Duodenal mucosa (tissue), 2 donors: ENCODE measurements around the gene COG2.

Experiments
- H3K27ac ChIP-seq: one replicate; pipeline ENCODE4 v1.7.0; 2013; ENCODE audit warnings: low read depth, low read length
- H3K27me3 ChIP-seq, 2 donors: one replicate each; pipeline ENCODE4 v1.7.0; 2013; ENCODE audit warnings: low read length in 2 of 2, control low read depth in 1 of 2; ENCODE audit not compliant: insufficient read depth in 2 of 2, control insufficient read depth in 1 of 2
- H3K36me3 ChIP-seq, 2 donors: one replicate each; pipeline ENCODE4 v1.7.0; 2013; ENCODE audit warnings: low read length in 2 of 2, control low read depth in 1 of 2; ENCODE audit not compliant: insufficient read depth in 2 of 2, control insufficient read depth in 1 of 2
- H3K4me1 ChIP-seq, 2 donors: one replicate each; pipeline ENCODE4 v1.7.0; 2013; ENCODE audit warnings: low read length in 2 of 2, control low read depth in 1 of 2; ENCODE audit not compliant: insufficient read depth in 2 of 2, control insufficient read depth in 1 of 2
- H3K4me3 ChIP-seq, 2 donors: one replicate each; pipeline ENCODE4 v1.7.0; 2013; ENCODE audit warnings: low read length in 2 of 2, low read depth in 1 of 2
- H3K9ac ChIP-seq, 2 donors: one replicate each; pipeline ENCODE4 v1.7.0; 2013; ENCODE audit warnings: low read length in 2 of 2, low read depth in 1 of 2
- H3K9me3 ChIP-seq, 2 donors: one replicate each; pipeline ENCODE4 v1.7.0; 2013; ENCODE audit warnings: low read length in 2 of 2, control low read depth in 1 of 2; ENCODE audit not compliant: control insufficient read depth in 1 of 2

Gene COG2

GRCh38 chr1:230703679-230704385 lies 61.6 kb downstream of the COG2 start:
- no peaks in the 10 kb centered on the region for H3K27me3 ChIP-seq
- no peaks in the 10 kb centered on the region for H3K9me3 ChIP-seq
- no peaks in the 10 kb centered on the region for H3K36me3 ChIP-seq
- no peak overlapping the region for H3K27ac ChIP-seq
- H3K4me1 ChIP-seq = peaks cover 7 to 9% of the 10 kb centered on the region in 2 donors
- no peak overlapping the region for H3K4me3 ChIP-seq
- no peak overlapping the region for H3K9ac ChIP-seq

- Histone ChIP-seq H3K27me3 (no peaks in the 10 kb centered on the region), H3K4me3 (no peak overlapping the region), H3K9me3 (no peaks in the 10 kb centered on the region), H3K36me3 (no peaks in the 10 kb centered on the region), H3K9ac (no peak overlapping the region), H3K4me1 (peaks cover 10 to 12% of the 10 kb centered on the region in 2 donors), H3K27ac (no peak overlapping the region)
Observed at GRCh38 chr1:230704830-230705229, 62.5 kb downstream of the COG2 start.

- H3K4me1 ChIP-seq = peaks cover 10 to 12% of the 10 kb centered on the region in 2 donors
- no peak overlapping the region for H3K9ac ChIP-seq
- no peak overlapping the region for H3K4me3 ChIP-seq
- no peaks in the 10 kb centered on the region for H3K27me3 ChIP-seq
- no peaks in the 10 kb centered on the region for H3K9me3 ChIP-seq
- no peak overlapping the region for H3K27ac ChIP-seq
- no peaks in the 10 kb centered on the region for H3K36me3 ChIP-seq
Observed at GRCh38 chr1:230705289-230706019, 63.2 kb downstream of the COG2 start.

GRCh38 chr1:230706020-230706699 lies 63.9 kb downstream of the COG2 start:
- no peaks in the 10 kb centered on the region for H3K36me3 ChIP-seq
- H3K4me1 ChIP-seq = peaks cover 10 to 12% of the 10 kb centered on the region in 2 donors
- no peak overlapping the region for H3K27ac ChIP-seq
- H3K4me3 ChIP-seq = no peak overlapping the region
- H3K9me3 ChIP-seq = no peaks in the 10 kb centered on the region
- no peak overlapping the region for H3K9ac ChIP-seq
- H3K27me3 ChIP-seq = no peaks in the 10 kb centered on the region

GRCh38 chr1:230706887-230707731 lies 64.8 kb downstream of the COG2 start:
- Histone ChIP-seq H3K27me3 (no peaks in the 10 kb centered on the region), H3K36me3 (no peaks in the 10 kb centered on the region), H3K9me3 (no peaks in the 10 kb centered on the region), H3K27ac (no peak overlapping the region), H3K4me3 (no peak overlapping the region), H3K9ac (no peak overlapping the region), H3K4me1 (peaks cover 10 to 12% of the 10 kb centered on the region in 2 donors)

GRCh38 chr1:230707732-230708630 lies 65.7 kb downstream of the COG2 start:
- no peak overlapping the region for H3K4me3 ChIP-seq
- no peaks in the 10 kb centered on the region for H3K27me3 ChIP-seq
- H3K36me3 ChIP-seq = no peaks in the 10 kb centered on the region
- H3K9me3 ChIP-seq = no peaks in the 10 kb centered on the region
- H3K27ac ChIP-seq = no peak overlapping the region
- H3K9ac ChIP-seq = no peak overlapping the region
- H3K4me1 ChIP-seq = peaks cover 10 to 12% of the 10 kb centered on the region in 2 donors

- peak overlapping the region; percentile 11 for H3K27ac ChIP-seq
- H3K9ac ChIP-seq = no peak overlapping the region
- no peaks in the 10 kb centered on the region for H3K36me3 ChIP-seq
- H3K9me3 ChIP-seq = no peaks in the 10 kb centered on the region
- H3K27me3 ChIP-seq = no peaks in the 10 kb centered on the region
- no peak overlapping the region for H3K4me3 ChIP-seq
- peaks cover 15 to 16% of the 10 kb centered on the region in 2 donors for H3K4me1 ChIP-seq
Observed at GRCh38 chr1:230708631-230709580, 66.6 kb downstream of the COG2 start.

GRCh38 chr1:230709619-230710542 lies 67.6 kb downstream of the COG2 start:
- Histone ChIP-seq H3K4me1 (peaks cover 24 to 26% of the 10 kb centered on the region in 2 donors), H3K27ac (no peak overlapping the region), H3K9ac (no peak overlapping the region), H3K4me3 (no peak overlapping the region), H3K9me3 (no peaks in the 10 kb centered on the region), H3K36me3 (no peaks in the 10 kb centered on the region), H3K27me3 (no peaks in the 10 kb centered on the region)
